ENCODE results near the gene MMP14.
"Not testable (repeated sequence)": the region's sequence is repeated elsewhere in the genome, so short reads cannot be mapped to it uniquely, and the experiment has no call there.

The MMP14 gene

GRCh38 chr14:22836301-22837113 lies at the start of gene MMP14:
Gene MMP14 (plus strand): TSS chr14:22836585. CDS start chr14:22836818, 233 bp downstream.
- DNase-seq, result no peak

- no peak for DNase-seq
Measured at GRCh38 chr14:22786685-22787084, 49.7 kb upstream of the MMP14 start.

- no peak for DNase-seq
Measured at GRCh38 chr14:22791301-22791700, 45.1 kb upstream of the MMP14 start.

- no peak for DNase-seq
Measured at GRCh38 chr14:22792158-22792557, 44.2 kb upstream of the MMP14 start.

- not testable (repeated sequence) for DNase-seq
Measured at GRCh38 chr14:22793550-22793949, 42.8 kb upstream of the MMP14 start.

GRCh38 chr14:22793976-22794375 lies 42.4 kb upstream of the MMP14 start:
- no peak for DNase-seq

- no peak for DNase-seq
Measured at GRCh38 chr14:22794551-22794951, 41.8 kb upstream of the MMP14 start.

GRCh38 chr14:22796087-22796707 lies 40.2 kb upstream of the MMP14 start:
- DNase-seq, result no peak

GRCh38 chr14:22797017-22797917 lies 39.1 kb upstream of the MMP14 start:
- DNase-seq, result no peak

GRCh38 chr14:22798528-22798927 lies 37.9 kb upstream of the MMP14 start:
- DNase-seq, result no peak

GRCh38 chr14:22800346-22800745 lies 36.0 kb upstream of the MMP14 start:
- no peak for DNase-seq

- DNase-seq, result no peak
Measured at GRCh38 chr14:22801716-22802115, 34.7 kb upstream of the MMP14 start.

GRCh38 chr14:22802860-22803686 lies 33.3 kb upstream of the MMP14 start:
- DNase-seq, result no peak

GRCh38 chr14:22803687-22803974 lies 32.8 kb upstream of the MMP14 start:
- no peak for DNase-seq

GRCh38 chr14:22805235-22805634 lies 31.1 kb upstream of the MMP14 start:
- DNase-seq, result not testable (repeated sequence)

- DNase-seq, result no peak
Measured at GRCh38 chr14:22807432-22808087, 28.8 kb upstream of the MMP14 start.

GRCh38 chr14:22808388-22809209 lies 27.8 kb upstream of the MMP14 start:
- DNase-seq, result no peak

GRCh38 chr14:22811722-22812121 lies 24.7 kb upstream of the MMP14 start:
- no peak for DNase-seq

GRCh38 chr14:22812744-22813143 lies 23.6 kb upstream of the MMP14 start:
- DNase-seq, result no peak

GRCh38 chr14:22813145-22813544 lies 23.2 kb upstream of the MMP14 start:
- DNase-seq, result no peak

GRCh38 chr14:22814373-22814772 lies 22.0 kb upstream of the MMP14 start:
- DNase-seq, result no peak

Data from NCI-H524 treated with DMSO at 0.1 percent for 48 hours (cell line).